Colonic mucosa (tissue), 4 donors: ENCODE measurements around the gene PKLR. TPM values are rescaled to one million over a fixed set of nuclear protein-coding genes. Genes with fewer than 3 reads are reported as not detected.

Experiments used
- DNase-seq: peaks from one replicate; pipeline ENCODE4 v3.0.0-alpha.2; 2020
- H3K27ac ChIP-seq: fragments of 200-600 bp; one replicate; pipeline ENCODE4 v1.8.0; 2021
- H3K27me3 ChIP-seq: fragments of 200-600 bp; one replicate; pipeline ENCODE4 v1.8.0; 2021
- H3K36me3 ChIP-seq: fragments of 200-600 bp; one replicate; pipeline ENCODE4 v1.8.0; 2021
- H3K4me1 ChIP-seq: fragments of 200-600 bp; one replicate; pipeline ENCODE4 v1.8.0; 2021; ENCODE audit warnings: mild to moderate bottlenecking
- H3K4me3 ChIP-seq: fragments of 200-600 bp; one replicate; pipeline ENCODE4 v1.8.0; 2021
- H3K9ac ChIP-seq, 2 donors: one replicate each; pipeline ENCODE4 v1.7.0; 2013; ENCODE audit warnings: control low read depth in 2 of 2, low read depth in 2 of 2, low read length in 2 of 2
- H3K9me3 ChIP-seq: fragments of 200-600 bp; one replicate; pipeline ENCODE4 v1.8.0; 2021
- intact Hi-C: fragments of 100-400 bp; cut with DNase I; formaldehyde crosslinking; loops from one replicate; pipeline ENCODE4 v1.14.1; 2022
- total RNA-seq, 2 donors: library from RNA; stranded (reverse); fragmentation: NEBNext Ultra II Directional in 1 of 2; extraction: Animal tissue kit (Norgen Biotek cat#: 25700) in 1 of 2; gene quantifications; one replicate each; pipeline ENCODE4 v1.2.1, GENCODE V29; 2021
- TF ChIP-seq, protein P1 (sequence below): fragments of 200-600 bp; IDR thresholded peaks from one replicate; pipeline ENCODE4 v1.8.0; 2022; ENCODE audit warnings: antibody characterized with exemption, mild to moderate bottlenecking
- donor health status: healthy.
- donor health status: DM: no; HTN: no; CAD: no.
- donor health status: DM: no; HTN: no; CAD: no.

Gene PKLR
- total RNA-seq, 2 donors from 2014 or later: 1.6 to 2.9 TPM

DNA sequence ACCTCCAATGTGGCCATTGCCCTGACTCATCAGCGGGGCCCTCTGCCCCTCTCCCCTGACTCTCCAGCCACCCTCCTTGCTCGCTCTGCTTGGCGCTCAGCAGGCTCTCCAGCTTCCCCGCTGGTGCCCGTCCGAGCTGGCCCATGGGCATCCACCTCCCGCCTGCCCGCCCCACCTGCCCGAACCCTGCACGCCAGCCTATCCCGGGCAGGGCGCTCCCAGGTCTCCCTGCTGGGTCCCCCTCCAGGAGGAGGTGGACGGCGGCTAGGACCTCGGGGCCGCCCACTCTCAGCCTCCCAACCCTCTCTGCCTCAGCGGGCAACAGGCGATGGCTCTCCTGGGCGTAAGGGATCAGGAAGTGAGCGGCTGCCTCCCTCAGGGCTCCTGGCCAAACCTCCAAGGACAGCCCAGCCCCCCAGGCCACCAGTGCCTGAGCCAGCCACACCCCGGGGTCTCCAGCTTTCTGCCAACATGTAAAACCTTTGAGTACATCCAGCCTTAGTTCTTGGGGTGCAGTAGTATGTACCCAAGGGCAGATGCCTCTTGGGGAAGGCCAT is 13.2 kb downstream of the PKLR start:
- Histone ChIP-seq H3K9me3 (no peaks in the 10 kb centered on the region), H3K36me3 (no peaks in the 10 kb centered on the region), H3K9ac (no peak overlapping the region), H3K27me3 (no peaks in the 10 kb centered on the region), H3K27ac (no peak overlapping the region), H3K4me1 (no peaks in the 10 kb centered on the region), H3K4me3 (no peak overlapping the region)
- no peak for DNase-seq
- intact Hi-C loops: no loop called here
- TF ChIP-seq, protein P1, sequence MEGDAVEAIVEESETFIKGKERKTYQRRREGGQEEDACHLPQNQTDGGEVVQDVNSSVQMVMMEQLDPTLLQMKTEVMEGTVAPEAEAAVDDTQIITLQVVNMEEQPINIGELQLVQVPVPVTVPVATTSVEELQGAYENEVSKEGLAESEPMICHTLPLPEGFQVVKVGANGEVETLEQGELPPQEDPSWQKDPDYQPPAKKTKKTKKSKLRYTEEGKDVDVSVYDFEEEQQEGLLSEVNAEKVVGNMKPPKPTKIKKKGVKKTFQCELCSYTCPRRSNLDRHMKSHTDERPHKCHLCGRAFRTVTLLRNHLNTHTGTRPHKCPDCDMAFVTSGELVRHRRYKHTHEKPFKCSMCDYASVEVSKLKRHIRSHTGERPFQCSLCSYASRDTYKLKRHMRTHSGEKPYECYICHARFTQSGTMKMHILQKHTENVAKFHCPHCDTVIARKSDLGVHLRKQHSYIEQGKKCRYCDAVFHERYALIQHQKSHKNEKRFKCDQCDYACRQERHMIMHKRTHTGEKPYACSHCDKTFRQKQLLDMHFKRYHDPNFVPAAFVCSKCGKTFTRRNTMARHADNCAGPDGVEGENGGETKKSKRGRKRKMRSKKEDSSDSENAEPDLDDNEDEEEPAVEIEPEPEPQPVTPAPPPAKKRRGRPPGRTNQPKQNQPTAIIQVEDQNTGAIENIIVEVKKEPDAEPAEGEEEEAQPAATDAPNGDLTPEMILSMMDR: no peak

DNA sequence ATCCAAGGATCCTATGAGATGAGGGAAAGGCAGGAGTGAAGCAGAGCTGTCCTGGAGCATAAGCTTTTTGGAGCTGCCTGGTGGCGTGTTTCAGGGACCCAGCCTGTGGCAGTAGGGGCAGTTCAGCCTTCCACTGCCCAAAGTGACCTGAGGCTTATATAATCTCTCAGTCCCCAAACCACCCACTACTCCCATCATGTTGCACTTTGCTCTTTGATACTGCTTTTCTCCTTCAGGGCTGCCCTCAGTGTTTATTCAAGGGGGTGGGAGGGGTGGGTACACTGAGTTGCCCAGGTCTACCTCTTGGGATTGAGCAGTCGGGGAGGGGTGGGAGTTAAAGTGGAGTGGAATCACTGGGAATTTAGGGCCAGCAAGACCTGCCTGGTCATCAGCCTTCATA is 14.7 kb downstream of the PKLR start:
- intact Hi-C loops: no loop called here
- no peaks in the 10 kb centered on the region for H3K27me3 ChIP-seq
- no peak overlapping the region for H3K4me3 ChIP-seq
- H3K9ac ChIP-seq: no peak overlapping the region
- H3K36me3 ChIP-seq: no peaks in the 10 kb centered on the region
- no peaks in the 10 kb centered on the region for H3K9me3 ChIP-seq
- H3K4me1 ChIP-seq: no peaks in the 10 kb centered on the region
- no peak for DNase-seq
- H3K27ac ChIP-seq: no peak overlapping the region
- TF ChIP-seq, protein P1: no peak

DNA sequence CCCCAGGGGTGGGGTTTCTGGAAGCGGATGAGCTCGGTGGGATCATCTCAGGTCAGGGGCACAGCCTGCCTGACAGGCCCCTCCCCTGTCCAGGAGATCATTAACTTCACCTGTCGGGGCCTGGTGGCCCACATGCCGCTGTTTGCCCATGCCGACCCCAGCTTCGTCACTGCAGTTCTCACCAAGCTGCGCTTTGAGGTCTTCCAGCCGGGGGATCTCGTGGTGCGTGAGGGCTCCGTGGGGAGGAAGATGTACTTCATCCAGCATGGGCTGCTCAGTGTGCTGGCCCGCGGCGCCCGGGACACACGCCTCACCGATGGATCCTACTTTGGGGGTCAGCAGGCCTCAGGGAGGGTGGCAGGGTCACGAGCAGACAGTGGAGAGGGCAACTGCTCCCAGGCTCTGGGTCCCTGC is 15.6 kb downstream of the PKLR start:
- no peaks in the 10 kb centered on the region for H3K9me3 ChIP-seq
- intact Hi-C loops: no loop called here
- H3K4me1 ChIP-seq: no peaks in the 10 kb centered on the region
- H3K36me3 ChIP-seq: no peaks in the 10 kb centered on the region
- no peak overlapping the region for H3K4me3 ChIP-seq
- no peak overlapping the region for H3K9ac ChIP-seq
- no peak for DNase-seq
- TF ChIP-seq, protein P1: no peak
- no peak overlapping the region for H3K27ac ChIP-seq
- no peaks in the 10 kb centered on the region for H3K27me3 ChIP-seq

DNA sequence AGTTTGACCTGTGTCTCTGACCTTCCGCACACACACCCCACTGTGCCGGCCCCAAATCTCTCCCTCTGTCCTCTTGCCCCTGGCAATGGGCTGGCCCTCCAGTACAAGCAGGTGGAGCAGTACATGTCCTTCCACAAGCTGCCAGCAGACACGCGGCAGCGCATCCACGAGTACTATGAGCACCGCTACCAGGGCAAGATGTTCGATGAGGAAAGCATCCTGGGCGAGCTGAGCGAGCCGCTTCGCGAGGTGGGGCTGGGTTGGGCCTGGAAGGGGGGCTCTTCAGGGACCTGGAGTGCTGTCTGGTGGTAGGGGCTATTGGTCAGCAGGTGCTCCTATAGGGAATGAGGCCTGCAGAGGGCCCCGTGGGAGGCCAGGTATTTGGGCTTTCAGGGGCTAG is 16.2 kb downstream of the PKLR start:
- TF ChIP-seq, protein P1: no peak
- Histone ChIP-seq H3K27ac (no peak overlapping the region), H3K27me3 (no peaks in the 10 kb centered on the region), H3K36me3 (no peaks in the 10 kb centered on the region), H3K4me3 (no peak overlapping the region), H3K4me1 (no peaks in the 10 kb centered on the region), H3K9me3 (no peaks in the 10 kb centered on the region), H3K9ac (no peak overlapping the region)
- no peak for DNase-seq
- intact Hi-C loops: no loop called here

DNA sequence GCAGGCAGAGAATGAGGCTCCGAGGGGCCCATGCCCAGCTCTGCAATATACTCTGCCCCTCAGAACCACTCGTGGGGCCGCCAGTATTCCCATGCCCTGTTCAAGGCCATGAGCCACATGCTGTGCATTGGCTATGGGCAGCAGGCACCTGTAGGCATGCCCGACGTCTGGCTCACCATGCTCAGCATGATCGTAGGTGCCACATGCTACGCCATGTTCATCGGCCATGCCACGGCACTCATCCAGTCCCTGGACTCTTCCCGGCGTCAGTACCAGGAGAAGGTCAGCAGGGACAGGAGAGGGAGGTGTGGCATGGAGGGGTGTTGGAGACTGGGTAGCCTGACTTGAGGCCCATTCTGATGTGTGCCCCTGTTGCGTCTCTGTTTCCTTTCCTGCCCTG is 16.8 kb downstream of the PKLR start:
- Histone ChIP-seq H3K27ac (no peak overlapping the region), H3K9ac (no peak overlapping the region), H3K27me3 (no peaks in the 10 kb centered on the region), H3K4me3 (no peak overlapping the region), H3K9me3 (no peaks in the 10 kb centered on the region), H3K36me3 (no peaks in the 10 kb centered on the region), H3K4me1 (no peaks in the 10 kb centered on the region)
- intact Hi-C loops: no loop called here
- TF ChIP-seq, protein P1: no peak
- DNase-seq: no peak
